MM.1S (cell line): ENCODE results near the gene C10orf105.

Experiments
- DNase-seq: peaks from one replicate; pipeline ENCODE4 v3.0.0-alpha.2; 2015
- H2AFZ ChIP-seq: fragments of 300-600 bp; sonication (generic); 2 replicates; pipeline ENCODE4 v1.6.0; 2016; ENCODE audit warnings: antibody characterized with exemption, low read length
- H3F3A ChIP-seq: fragments of 300-600 bp; sonication (generic); 2 replicates; pipeline ENCODE4 v1.6.1; 2016; ENCODE audit warnings: mild to moderate bottlenecking, antibody characterized with exemption, low read length, moderate library complexity, mixed read lengths; ENCODE audit not compliant: insufficient read depth
- H3K27ac ChIP-seq: fragments of 300-600 bp; sonication (generic); 2 replicates; pipeline ENCODE4 v1.5.1; 2016; ENCODE audit warnings: mild to moderate bottlenecking, low read length
- H3K27me3 ChIP-seq: fragments of 300-600 bp; sonication (generic); replicated peaks from 2 replicates; pipeline ENCODE4 v1.6.0; 2016; ENCODE audit warnings: low read length; ENCODE audit not compliant: insufficient read depth
- H3K36me3 ChIP-seq: fragments of 300-600 bp; sonication (generic); replicated peaks from 2 replicates; pipeline ENCODE4 v1.6.1; 2016; ENCODE audit warnings: mild to moderate bottlenecking, low read length, mixed read lengths; ENCODE audit not compliant: insufficient read depth
- H3K4me1 ChIP-seq: fragments of 300-600 bp; sonication (generic); 2 replicates; pipeline ENCODE4 v1.6.1; 2016; ENCODE audit warnings: low read length, mixed read lengths
- H3K4me2 ChIP-seq: fragments of 300-600 bp; sonication (generic); 2 replicates; pipeline ENCODE4 v1.6.0; 2016; ENCODE audit warnings: low read depth, low read length
- H3K4me3 ChIP-seq: fragments of 300-600 bp; sonication (generic); 2 replicates; pipeline ENCODE4 v1.5.1; 2016; ENCODE audit warnings: low read length, mixed read lengths
- H3K79me2 ChIP-seq: fragments of 300-600 bp; sonication (generic); 2 replicates; pipeline ENCODE4 v1.6.1; 2016; ENCODE audit warnings: mixed run types, low read length, mixed read lengths
- H3K9ac ChIP-seq: fragments of 300-600 bp; sonication (generic); 2 replicates; pipeline ENCODE4 v1.6.1; 2016; ENCODE audit warnings: low read length, mixed read lengths
- H3K9me2 ChIP-seq: fragments of 300-600 bp; sonication (generic); replicated peaks from 2 replicates; pipeline ENCODE4 v1.6.1; 2016; ENCODE audit warnings: mild to moderate bottlenecking, low read length, mixed read lengths; ENCODE audit not compliant: insufficient read depth
- H3K9me3 ChIP-seq: fragments of 300-600 bp; sonication (generic); replicated peaks from 2 replicates; pipeline ENCODE4 v1.6.1; 2016; ENCODE audit warnings: mild to moderate bottlenecking, low read length, mixed read lengths; ENCODE audit not compliant: insufficient read depth
- H4K20me1 ChIP-seq: fragments of 300-600 bp; sonication (generic); 2 replicates; pipeline ENCODE4 v1.6.1; 2016; ENCODE audit warnings: mild to moderate bottlenecking, low read length, moderate library complexity, mixed read lengths; ENCODE audit not compliant: insufficient read depth
- CTCF ChIP-seq: fragments of 300-600 bp; sonication (generic); IDR thresholded peaks from 2 replicates; pipeline ENCODE4 v1.5.1; 2016; ENCODE audit warnings: antibody characterized with exemption, low read length, mixed read lengths
- EZH2 ChIP-seq: fragments of 300-600 bp; sonication (generic); optimal IDR thresholded peaks from 2 replicates; pipeline ENCODE3; 2017; ENCODE audit warnings: low read depth, mild to moderate bottlenecking, antibody characterized with exemption, low read length, mixed read lengths
- EZH2phosphoT487 ChIP-seq: fragments of 300-600 bp; sonication (generic); IDR thresholded peaks from 2 replicates; pipeline ENCODE4 v1.6.1; 2018; ENCODE audit warnings: antibody characterized with exemption, low read length

C10orf105 gene

GRCh38 chr10:71715860-71716259 lies 3.7 kb downstream of the C10orf105 start:
- Histone ChIP-seq H3K4me2 (no peak overlapping the region), H3K79me2 (no peaks in the 10 kb centered on the region), H3K9me3 (no peaks in the 10 kb centered on the region), H3K36me3 (no peaks in the 10 kb centered on the region), H3K4me3 (no peak overlapping the region), H3K4me1 (0 out of 2 replicates have a peak, but pooled peaks cover 7% of the 10 kb centered on the region), H3K9ac (no peak overlapping the region), H3K27ac (no peak overlapping the region), H2AFZ (no peak overlapping the region), H3F3A (no peaks in the 10 kb centered on the region), H3K9me2 (no peaks in the 10 kb centered on the region), H3K27me3 (no peaks in the 10 kb centered on the region), H4K20me1 (no peaks in the 10 kb centered on the region)
- no peak for DNase-seq
- TF ChIP-seq EZH2, result no peak
- TF ChIP-seq CTCF, result no peak
- no peak for TF ChIP-seq EZH2phosphoT487

GRCh38 chr10:71715026-71715425 lies 4.6 kb downstream of the C10orf105 start:
- H3K79me2 ChIP-seq, result no peaks in the 10 kb centered on the region
- H3K9me2 ChIP-seq, result no peaks in the 10 kb centered on the region
- H3K27ac ChIP-seq, result no peak overlapping the region
- no peak overlapping the region for H2AFZ ChIP-seq
- H3F3A ChIP-seq, result no peaks in the 10 kb centered on the region
- H3K27me3 ChIP-seq, result no peaks in the 10 kb centered on the region
- DNase-seq, result no peak
- 0 out of 2 replicates have a peak, but pooled peaks cover 7% of the 10 kb centered on the region for H3K4me1 ChIP-seq
- H3K9me3 ChIP-seq, result no peaks in the 10 kb centered on the region
- TF ChIP-seq EZH2phosphoT487 (no peak), EZH2 (no peak), CTCF (no peak)
- H4K20me1 ChIP-seq, result no peaks in the 10 kb centered on the region
- no peak overlapping the region for H3K4me3 ChIP-seq
- no peaks in the 10 kb centered on the region for H3K36me3 ChIP-seq
- H3K9ac ChIP-seq, result no peak overlapping the region
- no peak overlapping the region for H3K4me2 ChIP-seq

- H4K20me1 ChIP-seq, result no peaks in the 10 kb centered on the region
- no peaks in the 10 kb centered on the region for H3K9me3 ChIP-seq
- H3K4me3 ChIP-seq, result no peak overlapping the region
- H2AFZ ChIP-seq, result no peak overlapping the region
- no peak for TF ChIP-seq EZH2
- TF ChIP-seq EZH2phosphoT487, result no peak
- TF ChIP-seq CTCF, result no peak
- H3F3A ChIP-seq, result no peaks in the 10 kb centered on the region
- H3K27me3 ChIP-seq, result no peaks in the 10 kb centered on the region
- H3K79me2 ChIP-seq, result no peaks in the 10 kb centered on the region
- no peak overlapping the region for H3K27ac ChIP-seq
- H3K4me1 ChIP-seq, result 0 out of 2 replicates have a peak, but pooled peaks cover 7% of the 10 kb centered on the region
- H3K9me2 ChIP-seq, result no peaks in the 10 kb centered on the region
- H3K36me3 ChIP-seq, result no peaks in the 10 kb centered on the region
- no peak overlapping the region for H3K9ac ChIP-seq
- DNase-seq, result no peak
- no peak overlapping the region for H3K4me2 ChIP-seq
Measured at GRCh38 chr10:71714592-71714991, 5.0 kb downstream of the C10orf105 start.

- H3K9ac ChIP-seq, result no peak overlapping the region
- no peak overlapping the region for H3K27ac ChIP-seq
- 0 out of 2 replicates have a peak, but pooled peaks cover 7% of the 10 kb centered on the region for H3K4me1 ChIP-seq
Measured at GRCh38 chr10:71714031-71714410, 5.6 kb downstream of the C10orf105 start.

More at GRCh38 chr10:71714031-71714410, 5.6 kb downstream of the C10orf105 start:
- DNase-seq, result no peak
- no peaks in the 10 kb centered on the region for H3K36me3 ChIP-seq
- H3K79me2 ChIP-seq, result no peaks in the 10 kb centered on the region
- H4K20me1 ChIP-seq, result no peaks in the 10 kb centered on the region
- no peaks in the 10 kb centered on the region for H3F3A ChIP-seq
- no peak overlapping the region for H2AFZ ChIP-seq
- no peaks in the 10 kb centered on the region for H3K9me2 ChIP-seq
- no peak for TF ChIP-seq EZH2
- no peak for TF ChIP-seq EZH2phosphoT487
- no peak for TF ChIP-seq CTCF
- no peaks in the 10 kb centered on the region for H3K9me3 ChIP-seq
- no peaks in the 10 kb centered on the region for H3K27me3 ChIP-seq
- H3K4me3 ChIP-seq, result no peak overlapping the region
- no peak overlapping the region for H3K4me2 ChIP-seq
